GM21529 (cell line): ENCODE measurements around the gene FNDC11.

Source experiments
- ATAC-seq: cut with Tn5 transposase; IDR thresholded peaks from one replicate; pipeline ENCODE4 v1.9.1; 2021; ENCODE audit not compliant: unreplicated experiment

Gene FNDC11

GRCh38 chr20:63579017-63579694, 25.2 kb downstream of the FNDC11 start:
- no peak for ATAC-seq

DNA sequence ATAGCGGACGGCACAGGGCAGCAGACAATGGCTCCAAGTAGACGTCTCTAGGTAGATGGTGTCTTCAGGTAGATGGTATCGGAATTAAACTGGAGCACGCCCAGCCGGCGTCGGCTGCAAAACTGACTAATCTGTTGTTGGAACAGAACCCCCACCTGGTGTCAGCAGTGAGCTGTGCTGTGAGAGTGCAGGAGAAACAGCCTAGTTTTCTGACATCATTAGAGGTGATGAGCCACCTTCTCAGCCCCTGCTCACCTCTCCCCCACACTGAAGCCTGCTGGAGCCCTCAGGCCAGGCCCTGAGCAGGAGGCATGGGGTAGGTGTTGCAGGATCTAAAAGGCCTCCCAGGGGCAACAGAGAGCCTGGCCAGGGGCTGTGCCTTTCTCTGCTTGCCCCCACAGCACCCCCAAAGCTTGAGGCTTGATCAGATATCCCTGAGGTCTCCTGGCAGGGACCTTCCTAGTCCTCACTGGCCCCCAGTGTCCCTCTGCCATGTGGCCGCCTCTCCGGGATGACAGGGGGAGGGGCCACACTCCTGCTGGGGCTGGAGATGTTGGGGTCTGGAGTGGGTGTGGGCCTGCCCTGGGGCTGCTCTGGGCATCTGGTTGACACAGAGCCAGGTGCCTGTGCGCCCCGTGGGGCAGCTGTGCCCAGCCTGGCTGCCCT, 27.0 kb downstream of the FNDC11 start:
- ATAC-seq: no peak

DNA sequence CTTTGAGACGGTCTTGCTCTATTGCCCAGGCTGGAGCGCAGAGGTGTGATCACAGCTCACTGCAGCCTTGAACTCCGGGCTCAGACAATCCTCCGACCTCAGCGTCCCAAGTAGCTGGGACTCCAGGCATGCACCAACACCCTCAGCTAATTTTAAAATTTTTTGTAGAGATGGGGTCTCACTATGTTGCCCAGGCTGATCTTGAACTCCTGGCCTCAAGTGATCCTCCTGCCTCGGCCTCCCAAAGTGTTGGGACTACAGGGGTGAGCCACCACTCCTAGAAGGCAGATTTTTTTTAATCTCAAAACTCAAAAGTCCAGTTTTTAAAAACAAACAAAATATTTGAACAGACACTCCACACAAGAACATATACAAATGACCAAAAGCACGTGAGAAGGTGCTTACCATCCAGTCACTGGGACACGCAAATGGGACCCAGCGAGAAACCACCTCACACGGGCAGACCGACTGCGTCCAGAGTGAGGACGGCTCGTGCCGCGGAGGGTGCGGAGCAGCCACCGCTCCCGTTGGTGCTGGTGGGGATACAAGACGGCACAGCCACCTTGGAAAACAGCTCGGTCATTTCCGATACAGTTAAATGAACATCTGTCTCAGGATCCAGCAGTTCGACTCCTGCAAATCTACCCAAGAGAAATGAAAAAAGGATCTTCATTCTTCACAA, 28.6 kb downstream of the FNDC11 start:
- ATAC-seq: no peak

DNA sequence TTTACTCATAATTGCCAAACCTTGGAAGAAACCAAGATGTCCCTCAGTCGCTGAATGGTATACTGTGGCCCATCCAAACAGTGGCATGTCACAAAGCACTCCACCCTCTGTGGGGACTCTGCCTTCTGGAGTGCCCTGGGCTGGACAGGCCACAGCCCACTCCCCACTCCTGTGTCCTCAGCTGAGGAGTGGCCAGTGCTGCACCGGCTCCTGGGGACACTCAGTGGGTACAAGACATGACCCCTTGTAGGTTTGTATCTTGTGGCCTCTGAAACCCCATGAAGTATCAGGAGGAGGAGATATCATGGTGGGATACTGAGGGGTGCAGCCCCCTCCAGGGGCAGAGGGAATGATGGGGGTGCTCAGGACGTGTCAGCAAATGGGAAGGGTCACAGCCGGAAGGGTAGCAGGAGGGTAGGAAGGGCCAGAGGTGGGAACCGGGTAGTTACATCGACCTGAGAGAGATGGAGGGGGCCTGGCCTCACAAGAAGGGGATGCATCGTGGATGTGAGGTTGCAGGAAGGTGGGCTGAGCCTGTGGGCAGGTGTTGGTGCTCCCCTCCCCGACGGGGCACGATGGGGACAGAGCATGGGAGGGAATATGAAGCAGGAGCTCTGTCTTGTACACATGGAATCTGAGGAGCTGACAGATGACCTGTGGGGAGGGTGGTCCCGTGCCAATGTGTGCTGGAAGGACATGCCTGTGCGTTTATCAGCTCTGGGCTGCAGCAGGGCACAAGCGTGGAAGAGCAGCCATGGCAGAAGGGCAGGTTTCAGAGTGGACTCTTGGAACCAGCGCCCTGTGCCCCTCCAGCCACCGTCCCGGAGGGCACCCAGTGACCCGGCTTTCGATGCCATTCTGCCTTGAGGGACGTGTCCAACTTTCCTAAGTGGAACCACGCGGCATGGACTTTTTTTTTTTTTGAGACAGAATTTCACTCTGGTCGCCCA, 31.9 kb downstream of the FNDC11 start:
- no peak for ATAC-seq

DNA sequence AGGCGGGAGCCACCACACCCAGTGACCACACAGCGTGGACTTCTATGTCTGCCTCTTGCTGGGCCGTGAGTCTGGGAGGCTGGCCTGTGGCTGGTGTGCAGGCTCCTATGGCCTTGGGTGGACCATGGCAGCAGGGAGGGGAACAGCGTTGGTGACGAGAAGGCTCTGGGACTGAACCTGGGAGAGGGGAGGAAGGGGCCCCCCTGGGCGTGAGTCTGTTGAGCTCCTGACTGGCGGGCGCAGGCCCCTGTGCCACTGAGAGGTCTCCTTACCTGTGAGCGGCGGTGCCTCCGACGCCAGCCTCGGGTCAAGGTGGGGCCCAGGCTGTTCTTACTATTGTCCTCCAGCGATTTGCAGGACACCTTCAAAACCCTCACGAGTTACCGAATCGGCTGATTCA, 32.8 kb downstream of the FNDC11 start:
- no peak for ATAC-seq

GRCh38 chr20:63587256-63587655, 33.3 kb downstream of the FNDC11 start:
- ATAC-seq: no peak

DNA sequence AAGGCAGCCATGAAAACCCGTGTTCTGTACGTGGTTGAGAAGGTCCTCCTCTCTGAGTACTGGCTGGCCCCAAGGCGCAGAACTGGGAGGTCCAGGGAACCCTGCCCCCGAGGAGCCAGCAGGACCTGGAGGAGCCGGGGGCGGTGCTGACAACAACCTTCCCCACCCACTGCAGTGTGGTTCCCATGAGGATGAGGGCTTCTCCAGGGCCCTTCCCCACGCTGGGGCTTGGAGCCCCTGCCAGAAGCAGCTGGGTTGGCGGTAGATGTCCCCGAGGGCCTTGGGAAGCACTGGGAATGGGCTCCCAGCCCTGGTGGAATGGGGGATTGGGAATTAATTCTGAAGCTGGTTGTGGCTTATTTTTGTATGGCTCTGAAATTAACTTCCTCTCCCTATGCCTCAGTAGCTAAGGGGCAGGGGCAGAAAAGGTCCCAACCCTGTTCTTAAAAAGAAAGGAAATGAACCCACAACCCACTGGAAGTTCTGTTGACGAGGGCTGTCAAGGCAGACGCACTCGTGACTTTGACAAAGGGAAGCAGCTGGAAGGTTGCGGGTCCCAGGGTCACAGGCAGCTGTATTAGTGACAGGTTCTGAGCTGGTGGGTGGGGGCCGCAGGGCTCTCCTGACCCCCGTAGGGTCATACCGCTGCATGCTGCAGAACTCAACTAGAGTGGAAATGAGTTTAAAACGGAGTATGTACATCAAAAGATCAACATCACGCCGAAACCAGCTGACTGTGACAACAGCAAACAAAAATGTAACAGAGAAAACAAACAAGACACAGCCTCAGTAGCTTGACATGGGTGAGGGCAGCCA, 34.0 kb downstream of the FNDC11 start:
- no peak for ATAC-seq

- ATAC-seq: no peak
Observed at GRCh38 chr20:63588641-63589041, 34.7 kb downstream of the FNDC11 start.

- no peak for ATAC-seq
Observed at GRCh38 chr20:63589261-63590217, 35.6 kb downstream of the FNDC11 start.

GRCh38 chr20:63590218-63591146, 36.5 kb downstream of the FNDC11 start:
- no peak for ATAC-seq

DNA sequence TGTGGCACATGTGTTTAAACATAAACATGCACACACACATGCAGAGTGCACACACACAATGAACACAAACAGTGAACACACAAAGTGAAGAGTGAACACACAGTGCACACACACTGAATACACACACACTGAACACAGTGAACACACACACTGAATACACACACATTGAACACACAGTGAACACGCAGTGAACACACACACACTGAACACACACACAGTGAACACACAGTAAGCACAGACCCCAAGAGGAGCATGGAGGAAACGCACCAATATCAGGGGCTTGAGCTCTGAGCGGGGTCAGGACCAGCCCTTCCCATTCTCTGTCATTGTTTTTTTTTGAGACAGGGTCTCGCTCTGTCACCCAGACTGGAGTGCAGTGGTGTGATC, 37.2 kb downstream of the FNDC11 start:
- ATAC-seq: no peak

GRCh38 chr20:63591786-63592355, 37.9 kb downstream of the FNDC11 start:
- no peak for ATAC-seq

DNA sequence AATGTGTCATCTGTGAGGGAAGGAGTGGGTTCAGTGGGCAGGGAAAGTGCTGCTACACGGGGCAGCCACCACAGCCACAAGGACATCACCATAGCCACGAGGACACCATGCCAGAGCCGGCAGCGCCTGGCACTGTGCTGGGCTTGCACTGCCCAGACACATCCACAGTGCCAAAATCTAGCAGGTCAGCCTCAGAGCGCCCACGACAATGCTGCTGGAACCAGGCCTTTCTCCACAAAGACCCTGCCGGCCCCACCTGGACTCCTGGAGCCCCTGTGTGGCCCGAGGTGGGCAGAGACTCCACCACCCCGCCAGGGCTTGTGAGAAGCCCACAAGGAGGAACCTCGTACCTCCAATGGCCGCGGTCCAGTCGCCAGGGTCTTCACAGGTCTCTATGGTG, 38.7 kb downstream of the FNDC11 start:
- ATAC-seq: no peak

DNA sequence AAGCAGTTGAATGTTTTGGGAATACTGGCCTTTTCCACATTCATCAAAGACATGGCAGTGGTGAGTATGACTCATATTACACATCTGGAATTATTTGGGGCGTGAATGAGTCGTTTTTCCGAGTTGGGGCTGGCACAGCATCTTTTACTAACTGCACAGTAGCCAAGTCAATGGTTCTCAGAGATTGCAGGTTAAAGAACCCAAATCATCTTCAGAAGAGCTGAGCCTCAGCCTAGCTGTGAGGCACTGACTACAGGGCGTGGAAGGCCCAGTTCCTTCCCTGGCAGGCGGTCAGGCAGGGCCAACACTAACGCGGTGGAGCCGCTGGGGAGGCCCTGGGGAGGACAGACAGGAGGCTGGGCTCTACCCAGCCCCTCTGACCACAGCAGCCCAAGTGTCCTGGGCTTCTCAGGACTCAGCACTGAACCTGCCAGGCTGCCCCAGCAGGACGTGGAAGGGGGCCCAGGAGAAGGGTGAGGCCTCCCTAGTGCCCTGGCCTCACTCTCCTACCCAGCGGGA, 40.1 kb downstream of the FNDC11 start:
- no peak for ATAC-seq

DNA sequence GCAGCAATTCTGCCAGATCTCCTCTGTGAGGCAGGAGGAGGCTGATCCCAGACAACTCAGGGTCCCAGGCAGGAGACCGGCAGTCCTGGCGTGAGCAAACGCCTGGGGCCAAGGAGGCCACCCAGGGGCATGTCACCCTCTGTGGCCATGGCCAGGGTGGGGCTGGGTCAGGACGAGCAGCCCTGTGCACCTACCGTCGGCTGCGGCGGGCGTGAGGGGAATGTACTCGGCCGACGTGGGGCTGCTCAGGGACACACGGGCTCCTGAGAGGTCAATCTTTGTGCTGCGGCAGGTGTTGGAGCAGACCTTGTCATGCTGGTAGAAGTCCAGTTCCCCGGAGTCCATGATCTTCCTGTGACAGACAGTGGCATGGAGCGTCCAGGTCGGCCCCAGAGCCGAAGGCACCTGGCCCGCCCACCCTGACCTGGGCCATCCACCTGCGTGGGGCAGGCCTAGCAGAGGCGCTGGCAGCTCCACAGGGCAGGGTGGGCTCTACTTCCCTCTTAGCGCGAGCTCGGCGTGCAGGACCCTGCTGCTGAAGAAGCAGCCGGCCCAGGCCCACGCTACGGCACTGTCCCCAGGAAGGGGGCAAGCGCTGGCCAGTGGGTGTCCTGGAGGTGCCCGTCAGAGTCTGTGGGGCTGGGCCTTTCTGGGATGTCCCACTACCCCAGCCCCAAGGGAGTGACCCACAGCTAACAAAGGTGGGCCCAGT, 41.6 kb downstream of the FNDC11 start:
- ATAC-seq: no peak

- no peak for ATAC-seq
Observed at GRCh38 chr20:63596423-63596822, 42.5 kb downstream of the FNDC11 start.
